Muscle of back (tissue), 11 donors: ENCODE data around the gene ELK4. TPM values are rescaled to one million over a fixed set of nuclear protein-coding genes. Genes with fewer than 3 reads are reported as not detected.

ENCODE experiments used
- DNase-seq, 3 donors: peaks; one replicate each; pipeline versions ENCODE4 v3.0.0 to v3.0.0-alpha.2; 2013
- polyA plus RNA-seq, 10 donors: library from polyadenylated mRNA; unstranded; fragments of 120-200 nt; gene quantifications; one replicate each; pipeline ENCODE4 v1.2.1, GENCODE V29; 2013; ENCODE audit not compliant: insufficient read length in 10 of 10

ELK4 gene
- polyA plus RNA-seq, 10 donors, result 12.2 to 24.7 (median 17.6) TPM

GRCh38 chr1:205568469-205569361 lies 63.1 kb downstream of the ELK4 start:
- DNase-seq, result peak in 1 of 3 donors; percentile 38

GRCh38 chr1:205568135-205568468 lies 63.7 kb downstream of the ELK4 start:
- DNase-seq, result no peak

GRCh38 chr1:205567716-205568115 lies 64.1 kb downstream of the ELK4 start:
- DNase-seq, result no peak

- no peak for DNase-seq
These were observed 66.0 kb downstream of the ELK4 start for GRCh38 chr1:205565799-205566198.

DNA sequence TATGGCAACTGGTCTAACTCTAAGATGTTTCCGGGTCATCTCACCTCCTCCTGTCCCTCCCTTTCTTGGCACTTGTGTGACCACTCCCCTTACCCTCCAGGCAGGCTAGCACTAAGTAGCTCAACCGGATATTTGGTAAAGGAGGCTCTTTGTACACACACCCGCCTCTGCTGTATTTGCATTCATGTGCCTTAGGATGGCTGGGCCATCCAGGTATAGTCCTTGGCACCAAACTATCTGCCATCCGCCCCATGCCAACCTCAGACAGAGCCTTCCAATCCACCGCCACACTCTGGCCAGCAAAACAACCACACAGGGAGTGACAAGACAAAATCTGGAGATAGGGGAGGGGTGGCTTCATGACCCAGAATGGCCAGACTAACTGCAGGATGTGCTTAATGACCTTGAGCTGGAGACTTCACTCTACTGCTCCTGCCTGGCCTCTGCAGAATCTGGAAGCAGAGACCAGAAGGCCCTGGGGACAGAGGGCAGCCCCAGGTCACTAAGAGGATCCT lies 67.8 kb downstream of the ELK4 start:
- DNase-seq, result no peak

DNA sequence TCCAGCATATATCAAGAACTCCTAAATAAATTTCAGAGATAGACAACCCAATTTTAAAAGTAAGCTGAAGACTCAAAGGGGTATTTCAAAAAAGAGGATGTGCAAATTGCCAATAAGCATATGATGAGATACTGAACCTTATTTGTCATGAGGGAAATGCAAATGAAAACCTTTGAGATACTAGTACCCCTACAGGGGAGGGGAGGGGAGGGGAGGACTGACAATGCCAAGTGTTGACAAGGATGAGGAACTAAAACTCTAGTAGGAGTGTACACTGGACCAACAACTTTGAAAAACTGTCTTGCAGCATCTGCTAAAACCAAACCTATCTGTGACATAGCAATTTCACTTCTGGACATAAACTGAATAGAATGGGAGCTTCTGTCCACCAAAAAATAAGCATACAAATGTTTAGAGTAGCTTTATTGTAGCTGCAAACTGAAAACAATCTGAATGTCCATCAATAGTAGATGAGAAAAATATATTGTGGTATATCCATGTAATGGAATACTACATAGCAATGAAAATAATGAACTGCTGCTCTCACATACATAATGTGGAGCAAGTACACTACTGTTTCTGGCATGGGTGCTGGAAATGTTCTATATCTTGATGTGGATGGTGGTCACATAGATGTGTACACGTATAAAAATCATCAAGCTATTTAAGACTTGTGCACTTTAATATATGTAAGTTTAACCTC lies 70.2 kb downstream of the ELK4 start:
- no peak for DNase-seq

Other genes with a start within 250 kb of the ELK4 start
- gene LEMD1, start 210.0 kb downstream of the ELK4 start, polyA plus RNA-seq, result not detected
- under 1 TPM in 1 of 10 donors, not detected in 9; 0.05 TPM for gene BLACAT1, start 176.0 kb downstream of the ELK4 start, polyA plus RNA-seq
- gene CDK18, start 127.3 kb downstream of the ELK4 start, polyA plus RNA-seq, result 10 to 100 TPM in 5 of 10 donors, 1 to 10 TPM in 5; 5.7 to 20.5 (median 9.4) TPM
- gene SLC45A3, start 48.5 kb upstream of the ELK4 start, polyA plus RNA-seq, result 1 to 10 TPM; 2.1 to 3.5 (median 3.0) TPM
- 100 to 1,000 TPM; 191 to 265 (median 230) TPM for gene NUCKS1, start 118.2 kb upstream of the ELK4 start, polyA plus RNA-seq
- gene RAB29, start 143.5 kb upstream of the ELK4 start, polyA plus RNA-seq, result 1 to 10 TPM; 2.8 to 5.3 (median 4.2) TPM
- 10 to 100 TPM; 23.0 to 40.8 (median 29.9) TPM for gene SLC41A1, start 181.2 kb upstream of the ELK4 start, polyA plus RNA-seq
- gene PM20D1, start 218.1 kb upstream of the ELK4 start, polyA plus RNA-seq, result under 1 TPM in 8 of 10 donors, not detected in 2; 0.09 to 0.22 (median 0.13) TPM